ENCODE data around the gene CFAP74. TPM values are rescaled to one million over a fixed set of nuclear protein-coding genes. Genes with fewer than 3 reads are reported as not detected.

CFAP74 gene
- total RNA-seq, 1 experiment from 2014 or later = not detected

GRCh38 chr1:1954831-1955441, 48.6 kb downstream of the CFAP74 start:
- intact Hi-C loops (cut with micrococcal nuclease; ENCODE audit: unreplicated experiment) = no loop called here
- Mint-ChIP-seq H3K4me3 (ENCODE audit: low read depth, unreplicated experiment) (no peak overlapping the region), H3K27ac (ENCODE audit: unreplicated experiment) (no peak overlapping the region), H3K9me3 (ENCODE audit: low read depth, unreplicated experiment) (peaks cover 3% of the 10 kb centered on the region), H3K27me3 (ENCODE audit: unreplicated experiment) (peaks cover 73% of the 10 kb centered on the region), H3K36me3 (ENCODE audit: insufficient read depth, unreplicated experiment) (no peaks in the 10 kb centered on the region), H3K4me1 (ENCODE audit: low read depth, unreplicated experiment) (no peaks in the 10 kb centered on the region)
- CTCF ChIA-PET = no interaction called here
- DNase-seq = no peak
- no peak for TF ChIP-seq CTCF (IDR thresholded peaks at IDR 0.05; ENCODE audit: unreplicated experiment)
- BruUV-seq (replicated peaks) = no TSS peak

GRCh38 chr1:1954015-1954414, 49.6 kb downstream of the CFAP74 start:
- H3K27me3 Mint-ChIP-seq (ENCODE audit: unreplicated experiment) = peaks cover 76% of the 10 kb centered on the region
- DNase-seq = no peak
- no peak overlapping the region for H3K27ac Mint-ChIP-seq (ENCODE audit: unreplicated experiment)
- CTCF ChIA-PET = no interaction called here
- no TSS peak for BruUV-seq (replicated peaks)
- no peaks in the 10 kb centered on the region for H3K4me1 Mint-ChIP-seq (ENCODE audit: low read depth, unreplicated experiment)
- peaks cover 3% of the 10 kb centered on the region for H3K9me3 Mint-ChIP-seq (ENCODE audit: low read depth, unreplicated experiment)
- intact Hi-C loops (cut with micrococcal nuclease; ENCODE audit: unreplicated experiment) = no loop called here
- no peak for TF ChIP-seq CTCF (IDR thresholded peaks at IDR 0.05; ENCODE audit: unreplicated experiment)
- no peaks in the 10 kb centered on the region for H3K36me3 Mint-ChIP-seq (ENCODE audit: insufficient read depth, unreplicated experiment)
- no peak overlapping the region for H3K4me3 Mint-ChIP-seq (ENCODE audit: low read depth, unreplicated experiment)

GRCh38 chr1:1950940-1951339, 52.6 kb downstream of the CFAP74 start:
- no peaks in the 10 kb centered on the region for H3K4me1 Mint-ChIP-seq (ENCODE audit: low read depth, unreplicated experiment)
- H3K9me3 Mint-ChIP-seq (ENCODE audit: low read depth, unreplicated experiment) = peaks cover 3% of the 10 kb centered on the region
- DNase-seq = no peak
- TF ChIP-seq CTCF (IDR thresholded peaks at IDR 0.05; ENCODE audit: unreplicated experiment) = no peak
- BruUV-seq (replicated peaks) = no TSS peak
- intact Hi-C loops (cut with micrococcal nuclease; ENCODE audit: unreplicated experiment) = no loop called here
- H3K4me3 Mint-ChIP-seq (ENCODE audit: low read depth, unreplicated experiment) = no peak overlapping the region
- peaks cover 68% of the 10 kb centered on the region for H3K27me3 Mint-ChIP-seq (ENCODE audit: unreplicated experiment)
- no peaks in the 10 kb centered on the region for H3K36me3 Mint-ChIP-seq (ENCODE audit: insufficient read depth, unreplicated experiment)
- no peak overlapping the region for H3K27ac Mint-ChIP-seq (ENCODE audit: unreplicated experiment)
- CTCF ChIA-PET = no interaction called here

- Mint-ChIP-seq H3K27me3 (ENCODE audit: unreplicated experiment) (peaks cover 57% of the 10 kb centered on the region), H3K36me3 (ENCODE audit: insufficient read depth, unreplicated experiment) (no peaks in the 10 kb centered on the region), H3K27ac (ENCODE audit: unreplicated experiment) (no peak overlapping the region), H3K4me3 (ENCODE audit: low read depth, unreplicated experiment) (no peak overlapping the region), H3K4me1 (ENCODE audit: low read depth, unreplicated experiment) (no peaks in the 10 kb centered on the region), H3K9me3 (ENCODE audit: low read depth, unreplicated experiment) (peaks cover 3% of the 10 kb centered on the region)
- no peak for TF ChIP-seq CTCF (IDR thresholded peaks at IDR 0.05; ENCODE audit: unreplicated experiment)
- BruUV-seq (replicated peaks) = no TSS peak
- CTCF ChIA-PET = no interaction called here
- intact Hi-C loops (cut with micrococcal nuclease; ENCODE audit: unreplicated experiment) = no loop called here
- no peak for DNase-seq
These were observed 54.8 kb downstream of the CFAP74 start for GRCh38 chr1:1948783-1949182.

Measured in Calu3 (cell line).